Skeletal muscle tissue (tissue), 4 donors: ENCODE results near the gene IFITM5. TPM values are rescaled to one million over a fixed set of nuclear protein-coding genes. Genes with fewer than 3 reads are reported as not detected.
"Not testable (repeated sequence)": the region's sequence is repeated elsewhere in the genome, so short reads cannot be mapped to it uniquely, and the experiment has no call there.

Source experiments
- H3K27ac ChIP-seq: one replicate; pipeline ENCODE4 v1.7.0; 2013; ENCODE audit warnings: mild to moderate bottlenecking, low read depth, low read length, inconsistent platforms
- H3K27me3 ChIP-seq, 3 donors: one replicate each; pipeline ENCODE4 v1.7.0; 2013; ENCODE audit warnings: low read length in 3 of 3; ENCODE audit not compliant: control insufficient read depth in 3 of 3, insufficient read depth in 3 of 3
- H3K36me3 ChIP-seq, 3 donors: one replicate each; pipeline ENCODE4 v1.7.0; 2013; ENCODE audit warnings: low read length in 3 of 3; ENCODE audit not compliant: control insufficient read depth in 3 of 3, insufficient read depth in 3 of 3
- H3K4me1 ChIP-seq, 3 donors: one replicate each; pipeline ENCODE4 v1.7.0; 2013; ENCODE audit warnings: low read length in 3 of 3, mild to moderate bottlenecking in 3 of 3; ENCODE audit not compliant: control insufficient read depth in 3 of 3, insufficient read depth in 3 of 3
- H3K4me3 ChIP-seq, 3 donors: one replicate each; pipeline ENCODE4 v1.7.0; 2013; ENCODE audit warnings: low read length in 3 of 3
- H3K9ac ChIP-seq, 3 donors: one replicate each; pipeline ENCODE4 v1.7.0; 2013; ENCODE audit warnings: low read length in 3 of 3, mild to moderate bottlenecking in 3 of 3, moderate library complexity in 2 of 3, low read depth in 1 of 3
- H3K9me3 ChIP-seq, 3 donors: one replicate each; pipeline ENCODE4 v1.7.0; 2013; ENCODE audit warnings: low read length in 3 of 3; ENCODE audit not compliant: control insufficient read depth in 3 of 3
- total RNA-seq: library from RNA; depleted of rRNA; stranded (reverse); fragments of >200 nt; gene quantifications from one replicate; pipeline ENCODE4 v1.2.3, GENCODE V29; 2014
- donor health status: Osteomylitis.

Gene IFITM5
- total RNA-seq, 1 donor from 2014 or later = not detected

GRCh38 chr11:291281-292210 lies 7.8 kb downstream of the IFITM5 start:
- no peak overlapping the region for H3K4me3 ChIP-seq
- no peak overlapping the region for H3K9ac ChIP-seq
- H3K9me3 ChIP-seq = no peaks in the 10 kb centered on the region
- peaks cover 0 to 20% (median 13%) of the 10 kb centered on the region in 3 donors for H3K4me1 ChIP-seq
- H3K27me3 ChIP-seq = peaks cover 23 to 32% (median 25%) of the 10 kb centered on the region in 3 donors
- H3K36me3 ChIP-seq = peaks cover 0 to 2% (median 0%) of the 10 kb centered on the region in 3 donors
- no peak overlapping the region for H3K27ac ChIP-seq

- Histone ChIP-seq H3K27ac (no peak overlapping the region), H3K9me3 (no peaks in the 10 kb centered on the region), H3K36me3 (peaks cover 0 to 2% (median 0%) of the 10 kb centered on the region in 3 donors), H3K4me1 (peaks cover 0 to 19% (median 13%) of the 10 kb centered on the region in 3 donors), H3K27me3 (peaks cover 24 to 28% (median 24%) of the 10 kb centered on the region in 3 donors), H3K4me3 (no peak overlapping the region), H3K9ac (no peak overlapping the region)
Measured at GRCh38 chr11:290621-291231, 8.6 kb downstream of the IFITM5 start.

GRCh38 chr11:289712-290620 lies 9.4 kb downstream of the IFITM5 start:
- H3K27ac ChIP-seq = no peak overlapping the region
- H3K27me3 ChIP-seq = peaks cover 28 to 35% (median 30%) of the 10 kb centered on the region in 3 donors
- H3K9ac ChIP-seq = peak overlapping the region in 1 of 3 donors; percentile 38

GRCh38 chr11:289398-289711 lies 10.0 kb downstream of the IFITM5 start:
- H3K9me3 ChIP-seq = no peaks in the 10 kb centered on the region
- H3K4me3 ChIP-seq = peak overlapping the region in 2 of 3 donors; percentile 5 to 41
- no peak overlapping the region for H3K27ac ChIP-seq
- peak overlapping the region in 1 of 3 donors; percentile 38 for H3K9ac ChIP-seq
- peaks cover 32 to 36% (median 32%) of the 10 kb centered on the region in 3 donors for H3K27me3 ChIP-seq
- H3K4me1 ChIP-seq = peaks cover 0 to 19% (median 13%) of the 10 kb centered on the region in 3 donors
- no peaks in the 10 kb centered on the region for H3K36me3 ChIP-seq

More at GRCh38 chr11:289712-290620, 9.4 kb downstream of the IFITM5 start:
- Histone ChIP-seq H3K36me3 (peaks cover 0 to 2% (median 0%) of the 10 kb centered on the region in 3 donors), H3K9me3 (no peaks in the 10 kb centered on the region), H3K4me3 (peak overlapping the region in 1 of 3 donors; percentile 41), H3K4me1 (peaks cover 0 to 19% (median 13%) of the 10 kb centered on the region in 3 donors)

- Histone ChIP-seq H3K36me3 (no peaks in the 10 kb centered on the region), H3K27me3 (peaks cover 36 to 39% (median 39%) of the 10 kb centered on the region in 3 donors), H3K27ac (no peak within 1 kb of the TSS), H3K9ac (peak within 1 kb of the TSS; percentile 33 to 64 (median 38)), H3K4me3 (peak within 1 kb of the TSS; percentile 52 to 61 (median 60)), H3K4me1 (peaks cover 0 to 19% (median 13%) of the 10 kb centered on the region in 3 donors), H3K9me3 (no peaks in the 10 kb centered on the region)
Measured at GRCh38 chr11:288478-289397, 10.6 kb downstream of the IFITM5 start, which contains the start of gene PGGHG. PGGHG (plus strand) TSS chr11:289126; CDS start chr11:289817, 691 bp downstream.

- Histone ChIP-seq H3K27me3 (peaks cover 39 to 44% (median 43%) of the 10 kb centered on the region in 3 donors), H3K9ac (peak overlapping the region; percentile 19 to 64 (median 33)), H3K36me3 (no peaks in the 10 kb centered on the region), H3K4me3 (peak overlapping the region; percentile 52 to 61 (median 60)), H3K9me3 (no peaks in the 10 kb centered on the region), H3K27ac (no peak overlapping the region), H3K4me1 (peaks cover 0 to 19% (median 13%) of the 10 kb centered on the region in 3 donors)
Measured at GRCh38 chr11:287821-288477, 11.4 kb downstream of the IFITM5 start.

- not testable (repeated sequence) for H3K27ac ChIP-seq, H3K9ac ChIP-seq, H3K4me3 ChIP-seq, H3K9me3 ChIP-seq, H3K36me3 ChIP-seq
- Histone ChIP-seq H3K4me1 (peaks cover 0 to 19% (median 13%) of the 10 kb centered on the region in 3 donors), H3K27me3 (peaks cover 46 to 51% (median 50%) of the 10 kb centered on the region in 3 donors)
Measured at GRCh38 chr11:286977-287820, 12.1 kb downstream of the IFITM5 start.

GRCh38 chr11:285894-286220 lies 13.5 kb downstream of the IFITM5 start:
- Histone ChIP-seq H3K27ac (no peak overlapping the region), H3K9me3 (no peaks in the 10 kb centered on the region), H3K36me3 (no peaks in the 10 kb centered on the region), H3K4me1 (peaks cover 3 to 27% (median 20%) of the 10 kb centered on the region in 3 donors), H3K4me3 (no peak overlapping the region), H3K9ac (no peak overlapping the region), H3K27me3 (peaks cover 60 to 65% (median 64%) of the 10 kb centered on the region in 3 donors)
